GM19238 (cell line): Measurements from ENCODE around the gene FANCM.

Source experiments
- DNase-seq: peaks from one replicate; pipeline ENCODE4 v3.0.0; 2011; ENCODE audit warnings: low spot score; ENCODE audit not compliant: insufficient read length

FANCM gene

DNA sequence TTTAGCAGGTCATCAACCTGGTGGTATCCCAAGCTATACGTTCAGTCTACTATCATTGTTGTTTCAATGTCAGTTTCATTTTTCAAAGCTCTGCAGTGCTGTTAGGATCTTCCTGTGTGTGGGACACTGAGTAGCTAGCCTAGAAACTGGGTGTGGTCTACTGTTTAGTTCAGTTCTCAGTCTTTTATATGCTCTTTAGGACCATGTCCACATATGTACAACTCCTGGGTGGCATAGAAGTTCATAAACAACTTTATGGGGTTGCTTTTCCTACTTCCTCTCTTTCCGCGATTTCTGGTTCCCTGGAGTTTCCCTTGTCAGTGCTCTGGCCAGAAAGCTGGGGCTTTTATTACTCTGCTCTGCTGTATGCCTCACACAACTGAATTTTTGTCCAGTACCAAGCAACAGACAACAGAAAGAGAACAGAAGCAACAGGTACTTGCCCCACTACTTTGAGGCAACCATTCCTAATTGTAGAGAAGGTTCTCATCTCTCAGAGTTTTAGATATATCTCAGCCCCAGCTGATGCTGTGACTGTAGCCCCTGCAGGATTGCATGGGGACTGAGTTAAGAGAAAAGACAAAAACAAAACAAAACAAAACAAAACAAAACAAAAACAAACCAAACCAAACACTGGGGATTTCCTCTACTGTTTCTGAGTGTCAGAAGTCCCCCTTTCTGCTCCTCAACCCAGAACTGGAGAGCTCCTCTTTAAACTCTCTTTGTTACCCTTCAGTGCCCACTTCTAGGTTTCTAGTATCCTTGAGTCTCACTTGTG is 86.9 kb downstream of the FANCM start:
- no peak for DNase-seq

DNA sequence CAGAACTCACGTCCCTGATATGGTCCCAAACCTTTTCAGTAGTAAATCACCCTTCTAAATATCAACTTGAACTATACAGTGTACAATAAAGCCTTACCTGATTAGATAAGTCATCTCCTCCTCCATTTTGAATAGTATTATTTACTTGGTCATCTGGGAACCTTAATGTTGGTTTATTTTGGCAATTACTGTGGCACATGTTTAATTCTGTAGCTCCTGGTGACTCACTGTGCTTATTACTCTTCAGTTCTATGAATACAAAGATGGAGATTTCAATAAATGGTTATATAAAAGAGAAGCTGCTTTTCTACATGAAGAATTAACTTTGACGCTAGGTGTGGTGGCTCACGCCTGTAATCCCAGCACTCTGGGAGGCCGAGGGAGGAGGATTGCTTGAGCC is 91.8 kb downstream of the FANCM start:
- DNase-seq, result no peak

DNA sequence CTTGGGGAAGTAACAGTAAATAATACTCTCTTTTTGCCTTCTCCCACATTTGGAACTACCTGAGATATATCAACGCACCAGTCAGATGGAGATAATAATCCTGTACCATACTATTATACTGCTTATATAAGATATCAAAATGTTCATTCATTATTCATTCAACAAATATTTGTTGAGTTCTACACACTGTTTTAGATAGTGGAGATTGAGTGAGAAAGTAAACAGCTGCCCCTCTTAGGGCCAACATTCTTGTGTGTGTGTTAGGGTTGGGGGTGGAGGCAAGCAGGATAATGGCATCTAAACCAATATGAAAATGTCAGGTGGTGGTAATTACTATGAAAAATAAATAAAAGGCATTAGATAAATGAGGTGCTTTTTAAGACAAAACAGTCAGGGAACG is 103.3 kb downstream of the FANCM start:
- no peak for DNase-seq

DNA sequence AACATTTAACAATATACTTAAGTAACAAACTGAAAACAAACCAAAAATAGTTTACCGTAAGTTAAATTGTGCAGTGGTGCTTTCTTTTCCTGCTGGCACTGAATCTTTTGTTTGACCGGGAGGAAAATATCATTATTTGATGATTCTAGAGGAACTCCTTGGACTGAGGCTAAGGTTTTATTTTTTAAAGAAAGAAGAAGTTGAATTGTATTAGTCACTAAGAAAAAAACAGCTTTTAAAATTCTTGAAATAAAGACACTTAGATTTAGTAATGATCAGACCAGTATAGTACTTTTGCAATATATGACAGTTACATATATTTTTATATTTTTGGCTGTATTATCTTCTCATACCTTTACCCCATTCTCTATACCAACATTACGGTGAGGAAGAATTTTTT is 107.0 kb downstream of the FANCM start:
- no peak for DNase-seq

DNA sequence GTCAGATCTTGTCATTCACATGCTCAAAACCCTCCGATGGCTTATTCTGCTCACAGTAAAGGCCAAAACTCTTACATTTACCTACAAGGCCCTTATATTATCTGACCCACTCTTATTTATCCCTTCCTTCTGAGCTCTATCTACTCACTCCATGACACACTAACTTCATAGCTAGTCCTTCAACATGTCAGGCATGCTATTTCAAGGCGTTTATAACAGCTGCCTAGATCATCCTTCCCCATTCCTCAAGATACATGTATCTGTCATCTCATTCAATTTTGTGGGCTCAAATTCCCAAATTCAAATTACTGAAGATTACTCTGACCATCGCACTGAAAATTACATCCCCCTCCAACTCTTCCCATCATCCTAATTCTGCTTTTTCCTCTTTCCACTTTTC is 110.4 kb downstream of the FANCM start:
- DNase-seq, result no peak

GRCh38 chr14:45246691-45247090 is 111.0 kb downstream of the FANCM start:
- DNase-seq, result no peak

GRCh38 chr14:45247427-45247826 is 111.7 kb downstream of the FANCM start:
- no peak for DNase-seq

GRCh38 chr14:45249856-45250575 is 114.3 kb downstream of the FANCM start:
- DNase-seq, result no peak
